H9 (cell line): Measurements from ENCODE around the gene CCDC85A. TPM values are rescaled to one million over a fixed set of nuclear protein-coding genes. Genes with fewer than 3 reads are reported as not detected.

Experiments used
- DNase-seq: peaks from one replicate; pipeline ENCODE4 v3.0.0-alpha.2; 2017
- H2AFZ ChIP-seq: one replicate; pipeline ENCODE4 v1.6.1; 2013; ENCODE audit warnings: mild to moderate bottlenecking, low read length, control low read depth, moderate library complexity
- H2AK5ac ChIP-seq: 2 replicates; pipeline ENCODE4 v1.6.1; 2013; ENCODE audit warnings: low read length, control low read depth, mixed read lengths; ENCODE audit not compliant: insufficient read length
- H2BK120ac ChIP-seq: one replicate; pipeline ENCODE4 v1.6.1; 2013; ENCODE audit warnings: low read depth, mild to moderate bottlenecking, low read length, control low read depth, inconsistent platforms; ENCODE audit not compliant: poor library complexity, severe bottlenecking
- H2BK12ac ChIP-seq: 2 replicates; pipeline ENCODE4 v1.6.1; 2013; ENCODE audit warnings: low read length, control low read depth, mixed read lengths, low read depth; ENCODE audit not compliant: insufficient read length
- H2BK15ac ChIP-seq: 2 replicates; pipeline ENCODE4 v1.6.1; 2013; ENCODE audit warnings: low read depth, low read length, control low read depth
- H2BK20ac ChIP-seq: one replicate; pipeline ENCODE4 v1.6.1; 2013; ENCODE audit warnings: low read depth, mild to moderate bottlenecking, low read length, control low read depth, inconsistent platforms; ENCODE audit not compliant: poor library complexity, severe bottlenecking
- H2BK5ac ChIP-seq: 2 replicates; pipeline ENCODE4 v1.6.1; 2013; ENCODE audit warnings: low read length, control low read depth, mixed read lengths; ENCODE audit not compliant: insufficient read length
- H3K14ac ChIP-seq: 2 replicates; pipeline ENCODE4 v1.6.1; 2013; ENCODE audit warnings: low read length, control low read depth; ENCODE audit not compliant: insufficient read depth
- H3K18ac ChIP-seq: 2 replicates; pipeline ENCODE4 v1.6.1; 2013; ENCODE audit warnings: low read depth, mild to moderate bottlenecking, mixed read lengths, low read length, control low read depth; ENCODE audit not compliant: insufficient read length
- H3K23ac ChIP-seq: 2 replicates; pipeline ENCODE4 v1.6.1; 2013; ENCODE audit warnings: low read length, control low read depth, mixed read lengths, low read depth; ENCODE audit not compliant: insufficient read length
- H3K23me2 ChIP-seq: 2 replicates; pipeline ENCODE4 v1.6.1; 2013; ENCODE audit warnings: low read depth, mild to moderate bottlenecking, mixed read lengths, low read length, control low read depth; ENCODE audit not compliant: insufficient read length, poor library complexity, severe bottlenecking
- H3K27ac ChIP-seq: 2 replicates; pipeline ENCODE4 v1.5.1; 2013; ENCODE audit warnings: low read length, control low read depth, mixed read lengths, low read depth; ENCODE audit not compliant: insufficient read length
- H3K27me3 ChIP-seq: 2 replicates; pipeline ENCODE4 v1.6.1; 2013; ENCODE audit warnings: low read length, control low read depth, inconsistent platforms; ENCODE audit not compliant: insufficient read depth
- H3K4ac ChIP-seq: 2 replicates; pipeline ENCODE4 v1.6.1; 2013; ENCODE audit warnings: low read depth, mild to moderate bottlenecking, control low read depth, inconsistent platforms, low read length, moderate library complexity
- H3K4me1 ChIP-seq: 2 replicates; pipeline ENCODE4 v1.6.1; 2013; ENCODE audit warnings: low read length, control low read depth, inconsistent platforms; ENCODE audit not compliant: insufficient read depth
- H3K4me2 ChIP-seq: 2 replicates; pipeline ENCODE4 v1.6.1; 2013; ENCODE audit warnings: low read length, control low read depth, mixed read lengths; ENCODE audit not compliant: insufficient read length, insufficient read depth
- H3K56ac ChIP-seq: 2 replicates; pipeline ENCODE4 v1.6.1; 2013; ENCODE audit warnings: low read depth, mild to moderate bottlenecking, mixed read lengths, low read length, control low read depth; ENCODE audit not compliant: insufficient read length
- H3K79me1 ChIP-seq: 2 replicates; pipeline ENCODE4 v1.6.1; 2013; ENCODE audit warnings: low read depth, mild to moderate bottlenecking, moderate library complexity, low read length, control low read depth, inconsistent platforms; ENCODE audit not compliant: insufficient read depth, poor library complexity, severe bottlenecking
- H3K79me2 ChIP-seq: 2 replicates; pipeline ENCODE4 v1.6.1; 2013; ENCODE audit warnings: low read length, control low read depth, inconsistent platforms; ENCODE audit not compliant: insufficient read depth
- H3K9ac ChIP-seq: 2 replicates; pipeline ENCODE4 v1.6.1; 2013; ENCODE audit warnings: low read length, control low read depth, mixed read lengths; ENCODE audit not compliant: insufficient read length; ENCODE audit errors: extremely low read depth
- H3K9me3 ChIP-seq: one replicate; pipeline ENCODE4 v1.6.1; 2013; ENCODE audit warnings: low read depth, low read length, inconsistent platforms; ENCODE audit not compliant: control insufficient read depth
- H3T11ph ChIP-seq: one replicate; pipeline ENCODE4 v1.6.1; 2013; ENCODE audit warnings: mild to moderate bottlenecking, low read length, control low read depth, inconsistent platforms
- H4K20me1 ChIP-seq: one replicate; pipeline ENCODE4 v1.6.1; 2013; ENCODE audit not compliant: control insufficient read depth, insufficient read length, insufficient read depth
- H4K5ac ChIP-seq: 2 replicates; pipeline ENCODE4 v1.6.1; 2013; ENCODE audit warnings: low read depth, mild to moderate bottlenecking, mixed read lengths, low read length, control low read depth; ENCODE audit not compliant: insufficient read length
- H4K8ac ChIP-seq: replicated peaks from 2 replicates; pipeline ENCODE4 v1.6.1; 2013; ENCODE audit warnings: low read length, control low read depth, mixed read lengths, low read depth; ENCODE audit not compliant: insufficient read length
- H4K91ac ChIP-seq: 2 replicates; pipeline ENCODE4 v1.6.1; 2013; ENCODE audit warnings: low read depth, mild to moderate bottlenecking, moderate library complexity, mixed read lengths, low read length, control low read depth; ENCODE audit not compliant: insufficient read length
- H3K27ac Mint-ChIP-seq, 3 experiments: 2 replicates in 2 of 3; 3 replicates in 1 of 3; pipeline ENCODE4 v1.8.0; 2020 to 2021; ENCODE audit warnings: mixed read lengths in 3 of 3, mild to moderate bottlenecking in 1 of 3, moderate library complexity in 1 of 3
- H3K27me3 Mint-ChIP-seq: 2 replicates; pipeline ENCODE4 v1.8.0; 2021; ENCODE audit warnings: low read depth, mild to moderate bottlenecking, moderate library complexity, mixed read lengths
- H3K36me3 Mint-ChIP-seq, 3 experiments: 2 replicates in 2 of 3; 3 replicates in 1 of 3; pipeline ENCODE4 v1.8.0; 2020 to 2021; ENCODE audit warnings: low read depth in 3 of 3, mixed read lengths in 3 of 3; ENCODE audit not compliant: insufficient read depth in 1 of 3
- H3K4me1 Mint-ChIP-seq, 2 experiments: 2 replicates each; pipeline ENCODE4 v1.8.0; 2020; ENCODE audit warnings: mixed read lengths in 2 of 2
- H3K4me3 Mint-ChIP-seq, 2 experiments: 2 replicates in 1 of 2; 3 replicates in 1 of 2; pipeline ENCODE4 v1.8.0; 2020 to 2021; ENCODE audit warnings: mild to moderate bottlenecking in 2 of 2, mixed read lengths in 2 of 2, moderate library complexity in 1 of 2
- H3K9me3 Mint-ChIP-seq, 2 experiments: 2 replicates in 1 of 2; 3 replicates in 1 of 2; pipeline ENCODE4 v1.8.0; 2020; ENCODE audit warnings: mild to moderate bottlenecking in 2 of 2, mixed read lengths in 2 of 2, moderate library complexity in 1 of 2
- WGBS: extraction: QIAGEN DNeasy Blood & Tissue Kit; methylation state at CpG from one replicate; pipeline ENCODE4 v1.1.7; 2013; ENCODE audit warnings: missing lambda C conversion rate, low lambda C conversion rate, mixed read lengths; ENCODE audit not compliant: insufficient read length; ENCODE audit errors: extremely low coverage; 5-methylcytosine and 5-hydroxymethylcytosine counted together
- total RNA-seq: library from RNA; stranded (reverse); gene quantifications from 2 replicates; pipeline ENCODE4 v1.2.1, GENCODE V29; 2021
- TF ChIP-seq, protein P1 (sequence below): fragments of 200-600 bp; sonication (generic); conservative IDR thresholded peaks from 3 replicates; pipeline ENCODE4 v1.8.0; 2021; ENCODE audit warnings: antibody characterized with exemption, mild to moderate bottlenecking

Gene CCDC85A
- total RNA-seq, 1 experiment from 2014 or later, result 0.17 TPM

GRCh38 chr2:56147907-56148306 is 35.9 kb upstream of the CCDC85A start:
- no peaks in the 10 kb centered on the region for H3K9me3 ChIP-seq
- H2BK15ac ChIP-seq, result no peak overlapping the region
- H3K14ac ChIP-seq, result no peak overlapping the region
- no peak overlapping the region for H2AFZ ChIP-seq
- TF ChIP-seq, protein P1, sequence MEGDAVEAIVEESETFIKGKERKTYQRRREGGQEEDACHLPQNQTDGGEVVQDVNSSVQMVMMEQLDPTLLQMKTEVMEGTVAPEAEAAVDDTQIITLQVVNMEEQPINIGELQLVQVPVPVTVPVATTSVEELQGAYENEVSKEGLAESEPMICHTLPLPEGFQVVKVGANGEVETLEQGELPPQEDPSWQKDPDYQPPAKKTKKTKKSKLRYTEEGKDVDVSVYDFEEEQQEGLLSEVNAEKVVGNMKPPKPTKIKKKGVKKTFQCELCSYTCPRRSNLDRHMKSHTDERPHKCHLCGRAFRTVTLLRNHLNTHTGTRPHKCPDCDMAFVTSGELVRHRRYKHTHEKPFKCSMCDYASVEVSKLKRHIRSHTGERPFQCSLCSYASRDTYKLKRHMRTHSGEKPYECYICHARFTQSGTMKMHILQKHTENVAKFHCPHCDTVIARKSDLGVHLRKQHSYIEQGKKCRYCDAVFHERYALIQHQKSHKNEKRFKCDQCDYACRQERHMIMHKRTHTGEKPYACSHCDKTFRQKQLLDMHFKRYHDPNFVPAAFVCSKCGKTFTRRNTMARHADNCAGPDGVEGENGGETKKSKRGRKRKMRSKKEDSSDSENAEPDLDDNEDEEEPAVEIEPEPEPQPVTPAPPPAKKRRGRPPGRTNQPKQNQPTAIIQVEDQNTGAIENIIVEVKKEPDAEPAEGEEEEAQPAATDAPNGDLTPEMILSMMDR, result no peak
- no peak overlapping the region for H3K4ac ChIP-seq
- no peak overlapping the region for H3K18ac ChIP-seq
- H3K27ac ChIP-seq, result no peak overlapping the region
- H4K20me1 ChIP-seq, result no peaks in the 10 kb centered on the region
- no peak overlapping the region for H3K56ac ChIP-seq
- Mint-ChIP-seq H3K4me1 (no peaks in the 10 kb centered on the region; a peak in 1 of 4 replicates), H3K27ac (no peak overlapping the region), H3K9me3 (peaks cover 10 to 11% of the 10 kb centered on the region in 2 experiments), H3K27me3 (peaks cover 5% of the 10 kb centered on the region; the same call in 1 of the 2 replicates), H3K36me3 (peaks cover 6 to 25% (median 24%) of the 10 kb centered on the region in 3 experiments), H3K4me3 (no peak overlapping the region)
- H3T11ph ChIP-seq, result no peak overlapping the region
- H2BK5ac ChIP-seq, result no peak overlapping the region
- no peaks in the 10 kb centered on the region for H3K4me1 ChIP-seq
- no peak overlapping the region for H4K8ac ChIP-seq
- H2AK5ac ChIP-seq, result no peak overlapping the region
- no peak overlapping the region for H3K23ac ChIP-seq
- H2BK20ac ChIP-seq, result no peak overlapping the region
- no peaks in the 10 kb centered on the region; the same call in 1 of the 2 replicates for H3K79me2 ChIP-seq
- H3K79me1 ChIP-seq, result no peaks in the 10 kb centered on the region
- no CpG with 5 or more reads among the region's 2 CpGs for WGBS
- H2BK12ac ChIP-seq, result no peak overlapping the region
- no peak overlapping the region for H4K91ac ChIP-seq
- no peak overlapping the region for H2BK120ac ChIP-seq
- no peaks in the 10 kb centered on the region for H3K27me3 ChIP-seq
- no peak overlapping the region for H3K9ac ChIP-seq
- H4K5ac ChIP-seq, result no peak overlapping the region
- no peak for DNase-seq
- no peak overlapping the region for H3K4me2 ChIP-seq
- H3K23me2 ChIP-seq, result no peaks in the 10 kb centered on the region
